HEK293 (cell line): Measurements from ENCODE around the gene EXOC1.

Experiments used
- CTCF ChIA-PET: fragments of 350-600 bp; formaldehyde crosslinking; extraction: SDS; loops from one replicate; lab custom pipeline; 2021; ENCODE audit warnings: antibody characterized with exemption; lab: Yijun Ruan, JAX
- POLR2A ChIA-PET: fragments of 300-600 bp; formaldehyde crosslinking; extraction: SDS; loops from one replicate; lab custom pipeline; 2020; ENCODE audit warnings: antibody characterized with exemption, inconsistent platforms; lab: Yijun Ruan, JAX
- H3K27ac ChIP-seq: fragments of 200-500 bp; sonication (Bioruptor generic); 2 replicates; pipeline ENCODE4 v1.5.1; 2014; ENCODE audit warnings: low read depth, low read length, control low read depth, inconsistent platforms; ENCODE audit errors: extremely low read depth
- H3K36me3 ChIP-seq, 2 experiments: fragments of 200-500 bp in 1 of 2; sonication (Bioruptor generic) in 1 of 2; 1 replicate in 1 of 2; 2 replicates in 1 of 2; pipeline ENCODE4 v1.5.1; 2014 to 2017; ENCODE audit warnings: inconsistent platforms in 2 of 2, low read length in 2 of 2; ENCODE audit not compliant: control insufficient read depth in 2 of 2, insufficient read depth in 1 of 2
- H3K4me1 ChIP-seq: fragments of 200-500 bp; sonication (Bioruptor generic); 2 replicates; pipeline ENCODE4 v1.5.1; 2014; ENCODE audit warnings: mild to moderate bottlenecking, low read length, inconsistent platforms; ENCODE audit not compliant: control insufficient read depth, insufficient read depth
- H3K4me3 ChIP-seq: 2 replicates; pipeline ENCODE4 v1.5.1; 2011; ENCODE audit warnings: low read depth, mild to moderate bottlenecking, control low read depth, low read length, moderate library complexity
- H3K9me3 ChIP-seq: fragments of 200-500 bp; sonication (Bioruptor generic); 2 replicates; pipeline ENCODE4 v1.5.1; 2014; ENCODE audit warnings: low read depth, low read length, inconsistent platforms; ENCODE audit not compliant: control insufficient read depth, insufficient read depth
- KLF8 ChIP-seq: fragments of 450-650 bp; formaldehyde crosslinking; IDR thresholded peaks from 2 replicates; pipeline ENCODE4 v1.5.1; 2016; ENCODE audit warnings: missing biosample characterization, missing genetic modification characterization
- SETDB1 ChIP-seq: IDR thresholded peaks from one replicate; pipeline ENCODE4 v1.6.1; 2017; ENCODE audit warnings: mild to moderate bottlenecking, low read length, moderate library complexity, mixed read lengths; ENCODE audit not compliant: insufficient read length
- ZNF133 ChIP-seq: fragments of 450-650 bp; formaldehyde crosslinking; IDR thresholded peaks from 2 replicates; pipeline ENCODE4 v1.5.1; 2016; ENCODE audit warnings: missing biosample characterization, missing genetic modification characterization
- ZNF157 ChIP-seq: fragments of 450-650 bp; formaldehyde crosslinking; IDR thresholded peaks from 2 replicates; pipeline ENCODE4 v1.5.1; 2016; ENCODE audit warnings: missing biosample characterization, missing genetic modification characterization
- ZNF16 ChIP-seq: fragments of 450-650 bp; formaldehyde crosslinking; IDR thresholded peaks from 2 replicates; pipeline ENCODE4 v1.5.1; 2016; ENCODE audit warnings: low read depth, missing biosample characterization, missing genetic modification characterization
- ZNF175 ChIP-seq: fragments of 450-650 bp; formaldehyde crosslinking; IDR thresholded peaks from 2 replicates; pipeline ENCODE4 v1.5.1; 2016; ENCODE audit warnings: missing biosample characterization, missing genetic modification characterization
- ZNF202 ChIP-seq: fragments of 450-650 bp; formaldehyde crosslinking; IDR thresholded peaks from 2 replicates; pipeline ENCODE4 v1.5.1; 2016; ENCODE audit warnings: missing biosample characterization, missing genetic modification characterization, borderline replicate concordance
- ZNF23 ChIP-seq: fragments of 450-650 bp; formaldehyde crosslinking; IDR thresholded peaks from 2 replicates; pipeline ENCODE4 v1.5.1; 2016; ENCODE audit warnings: missing biosample characterization, missing genetic modification characterization, borderline replicate concordance
- ZNF311 ChIP-seq: fragments of 450-650 bp; formaldehyde crosslinking; IDR thresholded peaks from 2 replicates; pipeline ENCODE4 v1.5.1; 2017; ENCODE audit warnings: missing biosample characterization, missing genetic modification characterization, borderline replicate concordance
- ZNF324 ChIP-seq: fragments of 450-650 bp; formaldehyde crosslinking; IDR thresholded peaks from 2 replicates; pipeline ENCODE4 v1.5.1; 2016; ENCODE audit warnings: missing biosample characterization, missing genetic modification characterization
- ZNF473 ChIP-seq: fragments of 450-650 bp; formaldehyde crosslinking; IDR thresholded peaks from 2 replicates; pipeline ENCODE4 v1.5.1; 2017; ENCODE audit warnings: missing biosample characterization, missing genetic modification characterization
- ZNF48 ChIP-seq: fragments of 450-650 bp; formaldehyde crosslinking; IDR thresholded peaks from 2 replicates; pipeline ENCODE4 v1.5.1; 2016; ENCODE audit warnings: missing biosample characterization, missing genetic modification characterization
- ZNF521 ChIP-seq: fragments of 450-650 bp; formaldehyde crosslinking; IDR thresholded peaks from 2 replicates; pipeline ENCODE4 v1.5.1; 2017; ENCODE audit warnings: missing biosample characterization, mild to moderate bottlenecking, missing genetic modification characterization
- ZNF529 ChIP-seq: fragments of 450-650 bp; formaldehyde crosslinking; IDR thresholded peaks from 2 replicates; pipeline ENCODE4 v1.5.1; 2017; ENCODE audit warnings: missing genetic modification characterization, missing biosample characterization; ENCODE audit not compliant: insufficient replicate concordance
- ZNF660 ChIP-seq: fragments of 450-650 bp; IDR thresholded peaks from 2 replicates; pipeline ENCODE4 v1.5.1; 2018; ENCODE audit warnings: missing biosample characterization, mild to moderate bottlenecking, missing genetic modification characterization
- ZNF707 ChIP-seq: fragments of 450-650 bp; formaldehyde crosslinking; IDR thresholded peaks from 2 replicates; pipeline ENCODE4 v1.5.1; 2016; ENCODE audit warnings: missing biosample characterization, missing genetic modification characterization
- TF ChIP-seq, protein P1 (sequence below): fragments of 450-650 bp; formaldehyde crosslinking; IDR thresholded peaks from 2 replicates; pipeline ENCODE4 v1.5.1; 2016; ENCODE audit warnings: missing biosample characterization, missing genetic modification characterization
- TF ChIP-seq, protein P2 (sequence below): fragments of 450-650 bp; formaldehyde crosslinking; IDR thresholded peaks from 2 replicates; pipeline ENCODE4 v1.5.1; 2016; ENCODE audit warnings: missing biosample characterization, missing genetic modification characterization
- TF ChIP-seq, protein P3 (sequence below): fragments of 450-650 bp; formaldehyde crosslinking; IDR thresholded peaks from 2 replicates; pipeline ENCODE4 v1.5.1; 2016; ENCODE audit warnings: missing biosample characterization, missing genetic modification characterization
- TF ChIP-seq, protein P4 (sequence below): fragments of 450-650 bp; IDR thresholded peaks from 2 replicates; pipeline ENCODE4 v1.5.1; 2018; ENCODE audit warnings: missing biosample characterization, missing genetic modification characterization
- TF ChIP-seq, protein P5 (sequence below): fragments of 450-650 bp; formaldehyde crosslinking; IDR thresholded peaks from 2 replicates; pipeline ENCODE4 v1.5.1; 2016; ENCODE audit warnings: missing biosample characterization, missing genetic modification characterization

EXOC1 gene

DNA sequence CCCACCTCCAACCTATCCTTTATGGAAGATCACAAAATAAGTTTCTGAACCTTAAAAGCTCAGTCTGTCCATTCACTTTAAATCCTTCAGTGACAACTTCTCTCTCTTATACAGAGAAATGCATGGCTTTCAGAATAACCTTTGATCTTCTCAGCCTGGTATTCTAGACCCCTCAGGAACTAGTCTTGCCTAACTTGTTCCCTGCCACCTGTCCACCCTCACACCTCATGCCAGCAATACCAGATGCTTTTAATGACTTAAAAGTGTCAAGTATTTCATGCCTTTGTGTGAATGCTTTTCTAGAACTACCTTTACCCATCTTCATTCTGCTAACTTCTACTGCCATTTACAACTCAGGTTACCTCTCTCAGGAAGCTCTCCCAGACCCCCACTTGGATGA is 26.5 kb upstream of the EXOC1 start (continued):
- TF ChIP-seq, protein P1, sequence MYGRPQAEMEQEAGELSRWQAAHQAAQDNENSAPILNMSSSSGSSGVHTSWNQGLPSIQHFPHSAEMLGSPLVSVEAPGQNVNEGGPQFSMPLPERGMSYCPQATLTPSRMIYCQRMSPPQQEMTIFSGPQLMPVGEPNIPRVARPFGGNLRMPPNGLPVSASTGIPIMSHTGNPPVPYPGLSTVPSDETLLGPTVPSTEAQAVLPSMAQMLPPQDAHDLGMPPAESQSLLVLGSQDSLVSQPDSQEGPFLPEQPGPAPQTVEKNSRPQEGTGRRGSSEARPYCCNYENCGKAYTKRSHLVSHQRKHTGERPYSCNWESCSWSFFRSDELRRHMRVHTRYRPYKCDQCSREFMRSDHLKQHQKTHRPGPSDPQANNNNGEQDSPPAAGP (tag by site-specific recombination) = no peak
- no peak for TF ChIP-seq ZNF23 (tag by site-specific recombination)

DNA sequence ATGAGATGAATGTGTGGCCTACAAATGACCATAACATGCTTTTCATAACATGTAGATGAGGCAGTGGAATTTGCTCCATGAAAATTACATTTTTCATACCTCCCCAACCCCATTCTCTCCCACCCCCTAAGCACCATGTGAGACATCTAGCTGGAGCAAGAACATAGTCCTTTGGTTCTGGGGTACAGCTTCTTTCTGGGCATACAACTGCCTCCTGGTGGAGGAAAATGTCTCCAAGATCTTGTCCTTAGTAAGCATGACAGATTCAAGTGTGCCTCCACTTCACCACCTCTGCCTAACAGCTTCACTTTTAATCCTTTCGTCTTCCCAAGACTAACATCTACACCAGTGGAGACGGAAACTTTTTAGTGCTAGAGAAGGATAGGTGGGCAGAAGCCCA is 25.9 kb upstream of the EXOC1 start:
- Histone ChIP-seq H3K36me3 (no peaks in the 10 kb centered on the region), H3K9me3 (no peaks in the 10 kb centered on the region), H3K4me1 (no peaks in the 10 kb centered on the region), H3K4me3 (no peak overlapping the region), H3K27ac (no peak overlapping the region)
- TF ChIP-seq ZNF175 (tag by site-specific recombination) = no peak
- ChIA-PET CTCF (interaction anchor here (0.7 kb wide), 1 partner anchor 43 kb away, joined by 3 read pairs; no protein-coding TSS in a partner anchor), POLR2A (no interaction called here)

DNA sequence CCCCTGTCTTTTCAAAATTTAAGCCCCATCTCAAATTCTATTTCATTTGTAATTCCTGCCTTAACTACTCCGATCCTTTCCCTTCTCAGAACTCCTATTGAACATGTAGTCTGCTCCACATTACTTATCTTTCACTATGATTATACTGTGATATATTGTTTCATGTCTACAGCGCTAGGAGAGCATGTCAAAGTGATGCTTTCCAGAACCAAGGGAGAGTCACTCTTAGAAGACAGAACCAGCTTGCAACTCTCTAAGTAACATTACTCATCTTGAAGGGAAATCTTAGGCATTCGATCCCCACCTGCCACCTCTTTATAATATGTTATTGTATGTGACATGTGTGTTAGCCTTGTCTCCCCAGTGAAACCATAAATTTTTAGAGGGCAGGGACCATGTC is 23.4 kb upstream of the EXOC1 start:
- Histone ChIP-seq H3K9me3 (no peaks in the 10 kb centered on the region), H3K4me3 (no peak overlapping the region), H3K27ac (no peak overlapping the region), H3K4me1 (no peaks in the 10 kb centered on the region), H3K36me3 (no peaks in the 10 kb centered on the region)
- no peak for TF ChIP-seq ZNF529 (tag by site-specific recombination)
- TF ChIP-seq SETDB1 = no peak
- TF ChIP-seq, protein P2, sequence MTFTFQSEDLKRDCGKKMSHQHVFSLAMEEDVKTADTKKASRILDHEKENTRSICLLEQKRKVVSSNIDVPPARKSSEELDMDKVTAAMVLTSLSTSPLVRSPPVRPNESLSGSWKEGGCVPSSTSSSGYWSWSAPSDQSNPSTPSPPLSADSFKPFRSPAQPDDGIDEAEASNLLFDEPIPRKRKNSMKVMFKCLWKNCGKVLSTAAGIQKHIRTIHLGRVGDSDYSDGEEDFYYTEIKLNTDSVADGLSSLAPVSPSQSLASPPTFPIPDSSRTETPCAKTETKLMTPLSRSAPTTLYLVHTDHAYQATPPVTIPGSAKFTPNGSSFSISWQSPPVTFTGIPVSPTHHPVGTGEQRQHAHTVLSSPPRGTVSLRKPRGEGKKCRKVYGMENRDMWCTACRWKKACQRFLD (tag by site-specific recombination) = no peak
- TF ChIP-seq ZNF133 (tag by site-specific recombination) = no peak
- TF ChIP-seq ZNF324 = no peak
- TF ChIP-seq KLF8 (tag by site-specific recombination) = no peak
- TF ChIP-seq ZNF660 = no peak
- no peak for TF ChIP-seq ZNF707 (tag by site-specific recombination)
- TF ChIP-seq ZNF48 = no peak
- TF ChIP-seq, protein P3, sequence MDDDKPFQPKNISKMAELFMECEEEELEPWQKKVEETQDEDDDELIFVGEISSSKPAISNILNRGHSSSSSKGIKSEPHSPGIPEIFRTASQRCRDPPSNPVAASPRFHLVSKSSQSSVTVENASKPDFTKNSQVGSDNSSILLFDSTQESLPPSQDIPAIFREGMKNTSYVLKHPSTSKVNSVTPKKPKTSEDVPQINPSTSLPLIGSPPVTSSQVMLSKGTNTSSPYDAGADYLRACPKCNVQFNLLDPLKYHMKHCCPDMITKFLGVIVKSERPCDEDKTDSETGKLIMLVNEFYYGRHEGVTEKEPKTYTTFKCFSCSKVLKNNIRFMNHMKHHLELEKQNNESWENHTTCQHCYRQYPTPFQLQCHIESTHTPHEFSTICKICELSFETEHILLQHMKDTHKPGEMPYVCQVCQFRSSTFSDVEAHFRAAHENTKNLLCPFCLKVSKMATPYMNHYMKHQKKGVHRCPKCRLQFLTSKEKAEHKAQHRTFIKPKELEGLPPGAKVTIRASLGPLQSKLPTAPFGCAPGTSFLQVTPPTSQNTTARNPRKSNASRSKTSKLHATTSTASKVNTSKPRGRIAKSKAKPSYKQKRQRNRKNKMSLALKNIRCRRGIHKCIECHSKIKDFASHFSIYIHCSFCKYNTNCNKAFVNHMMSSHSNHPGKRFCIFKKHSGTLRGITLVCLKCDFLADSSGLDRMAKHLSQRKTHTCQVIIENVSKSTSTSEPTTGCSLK = no peak
- no peak for TF ChIP-seq ZNF521 (tag by site-specific recombination)
- TF ChIP-seq, protein P4, sequence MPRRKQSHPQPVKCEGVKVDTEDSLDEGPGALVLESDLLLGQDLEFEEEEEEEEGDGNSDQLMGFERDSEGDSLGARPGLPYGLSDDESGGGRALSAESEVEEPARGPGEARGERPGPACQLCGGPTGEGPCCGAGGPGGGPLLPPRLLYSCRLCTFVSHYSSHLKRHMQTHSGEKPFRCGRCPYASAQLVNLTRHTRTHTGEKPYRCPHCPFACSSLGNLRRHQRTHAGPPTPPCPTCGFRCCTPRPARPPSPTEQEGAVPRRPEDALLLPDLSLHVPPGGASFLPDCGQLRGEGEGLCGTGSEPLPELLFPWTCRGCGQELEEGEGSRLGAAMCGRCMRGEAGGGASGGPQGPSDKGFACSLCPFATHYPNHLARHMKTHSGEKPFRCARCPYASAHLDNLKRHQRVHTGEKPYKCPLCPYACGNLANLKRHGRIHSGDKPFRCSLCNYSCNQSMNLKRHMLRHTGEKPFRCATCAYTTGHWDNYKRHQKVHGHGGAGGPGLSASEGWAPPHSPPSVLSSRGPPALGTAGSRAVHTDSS (tag by site-specific recombination) = no peak
- no peak for TF ChIP-seq ZNF311 (tag by site-specific recombination)
- TF ChIP-seq, protein P5, sequence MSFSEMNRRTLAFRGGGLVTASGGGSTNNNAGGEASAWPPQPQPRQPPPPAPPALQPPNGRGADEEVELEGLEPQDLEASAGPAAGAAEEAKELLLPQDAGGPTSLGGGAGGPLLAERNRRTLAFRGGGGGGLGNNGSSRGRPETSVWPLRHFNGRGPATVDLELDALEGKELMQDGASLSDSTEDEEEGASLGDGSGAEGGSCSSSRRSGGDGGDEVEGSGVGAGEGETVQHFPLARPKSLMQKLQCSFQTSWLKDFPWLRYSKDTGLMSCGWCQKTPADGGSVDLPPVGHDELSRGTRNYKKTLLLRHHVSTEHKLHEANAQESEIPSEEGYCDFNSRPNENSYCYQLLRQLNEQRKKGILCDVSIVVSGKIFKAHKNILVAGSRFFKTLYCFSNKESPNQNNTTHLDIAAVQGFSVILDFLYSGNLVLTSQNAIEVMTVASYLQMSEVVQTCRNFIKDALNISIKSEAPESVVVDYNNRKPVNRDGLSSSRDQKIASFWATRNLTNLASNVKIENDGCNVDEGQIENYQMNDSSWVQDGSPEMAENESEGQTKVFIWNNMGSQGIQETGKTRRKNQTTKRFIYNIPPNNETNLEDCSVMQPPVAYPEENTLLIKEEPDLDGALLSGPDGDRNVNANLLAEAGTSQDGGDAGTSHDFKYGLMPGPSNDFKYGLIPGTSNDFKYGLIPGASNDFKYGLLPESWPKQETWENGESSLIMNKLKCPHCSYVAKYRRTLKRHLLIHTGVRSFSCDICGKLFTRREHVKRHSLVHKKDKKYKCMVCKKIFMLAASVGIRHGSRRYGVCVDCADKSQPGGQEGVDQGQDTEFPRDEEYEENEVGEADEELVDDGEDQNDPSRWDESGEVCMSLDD = no peak
- TF ChIP-seq ZNF157 (tag by site-specific recombination) = no peak
- TF ChIP-seq ZNF202 = no peak
- no peak for TF ChIP-seq ZNF473 (tag by site-specific recombination)
- TF ChIP-seq ZNF16 (tag by site-specific recombination) = no peak
- CTCF ChIA-PET = no interaction called here
- POLR2A ChIA-PET = no interaction called here
